HCEC 1CT (cell line): ENCODE measurements around the gene PTPRK.
A peak's percentile ranks its signal among the peaks of the same experiment; 100 is the strongest.
"Not testable (repeated sequence)": the region's sequence is repeated elsewhere in the genome, so short reads cannot be mapped to it uniquely, and the experiment has no call there.

Source experiments
- DNase-seq: peaks from one replicate; pipeline ENCODE4 v3.0.0-alpha.2; 2017

PTPRK gene

GRCh38 chr6:127990074-127990473, 530.3 kb downstream of the PTPRK start:
- no peak for DNase-seq

GRCh38 chr6:127980996-127981395, 539.4 kb downstream of the PTPRK start:
- DNase-seq, result no peak

- DNase-seq, result not testable (repeated sequence)
Observed at GRCh38 chr6:127978185-127978584, 542.2 kb downstream of the PTPRK start.

- no peak for DNase-seq
Observed at GRCh38 chr6:127976796-127977195, 543.6 kb downstream of the PTPRK start.

GRCh38 chr6:127976111-127976510, 544.3 kb downstream of the PTPRK start:
- no peak for DNase-seq

- DNase-seq, result no peak
Observed at GRCh38 chr6:127972815-127973214, 547.6 kb downstream of the PTPRK start.

- DNase-seq, result peak; percentile 58
Observed at GRCh38 chr6:127971945-127972391, 548.4 kb downstream of the PTPRK start.

- no peak for DNase-seq
Observed at GRCh38 chr6:127971386-127971785, 549.0 kb downstream of the PTPRK start.

- DNase-seq, result no peak
Observed at GRCh38 chr6:127969701-127970100, 550.7 kb downstream of the PTPRK start.

GRCh38 chr6:127968394-127968793, 552.0 kb downstream of the PTPRK start:
- no peak for DNase-seq

GRCh38 chr6:127967708-127968107, 552.7 kb downstream of the PTPRK start:
- DNase-seq, result no peak

- no peak for DNase-seq
Observed at GRCh38 chr6:127966616-127967015, 553.8 kb downstream of the PTPRK start.

GRCh38 chr6:127963495-127963894, 556.9 kb downstream of the PTPRK start:
- DNase-seq, result no peak

- no peak for DNase-seq
Observed at GRCh38 chr6:127959869-127960268, 560.5 kb downstream of the PTPRK start.

GRCh38 chr6:127956956-127957355, 563.4 kb downstream of the PTPRK start:
- DNase-seq, result no peak

GRCh38 chr6:127956260-127956888, 564.0 kb downstream of the PTPRK start:
- peak; percentile 25 for DNase-seq

GRCh38 chr6:127954082-127954481, 566.3 kb downstream of the PTPRK start:
- no peak for DNase-seq

GRCh38 chr6:127952831-127953230, 567.6 kb downstream of the PTPRK start:
- no peak for DNase-seq

GRCh38 chr6:127952176-127952575, 568.2 kb downstream of the PTPRK start:
- DNase-seq, result no peak

GRCh38 chr6:127951172-127951917, 569.1 kb downstream of the PTPRK start:
- no peak for DNase-seq

GRCh38 chr6:127950566-127951145, 569.7 kb downstream of the PTPRK start:
- DNase-seq, result no peak

GRCh38 chr6:127949251-127949650, 571.1 kb downstream of the PTPRK start:
- DNase-seq, result no peak

GRCh38 chr6:127946388-127946787, 574.0 kb downstream of the PTPRK start:
- no peak for DNase-seq

- DNase-seq, result no peak
Observed at GRCh38 chr6:127945434-127946097, 574.8 kb downstream of the PTPRK start.
